Right lobe of liver (tissue), 4 donors: ENCODE results near the gene CFAP46.

ENCODE experiments used
- CTCF ChIP-seq, 4 donors: fragments of 200-600 bp in 3 of 4; fragments of 450-650 bp in 1 of 4; IDR thresholded peaks; one replicate each; pipeline versions ENCODE4 v1.5.1 to v1.8.0; 2016 to 2022; ENCODE audit warnings: antibody characterized with exemption in 4 of 4, mild to moderate bottlenecking in 2 of 4
- POLR2A ChIP-seq: fragments of 450-650 bp; IDR thresholded peaks from one replicate; pipeline ENCODE4 v1.6.1; 2017; ENCODE audit warnings: antibody characterized with exemption, mild to moderate bottlenecking
- donor health status: DM: no; HTN: no; CAD: no.
- donor health status: DM: no; HTN: no; CAD: no.
- donor health status: DM: no; HTN: yes; CAD: no.

- TF ChIP-seq POLR2A: no peak
- TF ChIP-seq CTCF (IDR thresholded peaks at IDR 0.05): no peak
These were observed 43.2 kb downstream of the CFAP46 start for GRCh38 chr10:132899054-132899750.
